Panc1 (cell line): ENCODE results near the gene PIAS3. TPM values are rescaled to one million over a fixed set of nuclear protein-coding genes. Genes with fewer than 3 reads are reported as not detected.

ENCODE experiments used
- ATAC-seq: fragments of 200-7000 bp; cut with Tn5 transposase; 2 replicates; pipeline ENCODE4 v1.9.1; 2020; ENCODE audit warnings: mild to moderate bottlenecking, moderate library complexity
- BruUV-seq: library from RNA; stranded (reverse); fragments of 400-500 nt; replicated peaks from 2 replicates; lab custom pipeline; 2021; lab: Mats Ljungman, UMichigan
- CTCF ChIA-PET: fragments of 300-600 bp; sonication (Branson Sonifier 250); formaldehyde crosslinking; loops from one replicate; lab custom pipeline; 2022; ENCODE audit warnings: antibody characterized with exemption; lab: Charles Lee
- POLR2A ChIA-PET: fragments of 300-600 bp; sonication (Branson Sonifier 250); formaldehyde crosslinking; loops from one replicate; lab custom pipeline; 2022; ENCODE audit warnings: antibody characterized with exemption; lab: Charles Lee
- DNase-seq: peaks from one replicate; pipeline ENCODE4 v3.0.0-alpha.2; 2010; ENCODE audit warnings: low read depth, low spot score
- H3K27ac ChIP-seq: 2 replicates; pipeline ENCODE4 v1.5.1; 2011; ENCODE audit warnings: mild to moderate bottlenecking, low read length, inconsistent platforms
- H3K27me3 ChIP-seq: fragments of 200-500 bp; sonication (Bioruptor generic); 2 replicates; pipeline ENCODE4 v1.6.0; 2014; ENCODE audit warnings: low read length, inconsistent platforms; ENCODE audit not compliant: control insufficient read depth, insufficient read depth
- H3K36me3 ChIP-seq: fragments of 200-500 bp; sonication (Bioruptor generic); 2 replicates; pipeline ENCODE4 v1.5.1; 2014; ENCODE audit warnings: inconsistent platforms, mild to moderate bottlenecking, low read length, moderate library complexity; ENCODE audit not compliant: control insufficient read depth, insufficient read depth
- H3K4me1 ChIP-seq: 2 replicates; pipeline ENCODE4 v1.5.1; 2011; ENCODE audit warnings: inconsistent platforms, mild to moderate bottlenecking, low read length, moderate library complexity; ENCODE audit not compliant: control insufficient read depth, insufficient read depth
- H3K4me3 ChIP-seq, 2 experiments: 2 replicates each; pipeline ENCODE4 v1.5.1; 2011 to 2012; ENCODE audit warnings: low read depth in 2 of 2, low read length in 2 of 2, mild to moderate bottlenecking in 2 of 2, inconsistent platforms in 1 of 2, moderate library complexity in 1 of 2
- H3K9me3 ChIP-seq: fragments of 200-500 bp; sonication (Bioruptor generic); 2 replicates; pipeline ENCODE4 v1.5.1; 2014; ENCODE audit warnings: low read depth, mild to moderate bottlenecking, inconsistent platforms, low read length, moderate library complexity; ENCODE audit not compliant: control insufficient read depth, insufficient read depth
- POLR2AphosphoS5 ChIP-seq: IDR thresholded peaks from 2 replicates; pipeline ENCODE4 v1.6.1; 2012; ENCODE audit warnings: mild to moderate bottlenecking, low read depth, low read length, moderate library complexity
- SIN3A ChIP-seq: IDR thresholded peaks from 2 replicates; pipeline ENCODE4 v1.6.1; 2012; ENCODE audit warnings: low read depth, mild to moderate bottlenecking, low read length, moderate library complexity, borderline replicate concordance; ENCODE audit not compliant: insufficient read depth
- TCF7L2 ChIP-seq: IDR thresholded peaks from 2 replicates; pipeline ENCODE4 v1.6.1; 2011; ENCODE audit warnings: mild to moderate bottlenecking, low read depth, low read length, inconsistent platforms
- in situ Hi-C: cut with HindIII; loops from 2 replicates; pipeline ENCODE4 v1.10.0; 2016; ENCODE audit warnings: low sequenced_read_pairs, low pct_unique_long_range_greater_than_20kb
- intact Hi-C: fragments of 100-400 bp; cut with micrococcal nuclease; formaldehyde crosslinking; loops from one replicate; pipeline ENCODE4 v1.10.0; 2022; ENCODE audit not compliant: unreplicated experiment
- total RNA-seq: library from RNA; stranded (reverse); gene quantifications from one replicate; pipeline ENCODE4 v1.2.1, GENCODE V29; 2021; ENCODE audit not compliant: unreplicated experiment
- TF ChIP-seq, protein P1 (sequence below): fragments of 450-650 bp; IDR thresholded peaks from 2 replicates; pipeline ENCODE4 v1.5.1; 2017; ENCODE audit warnings: mild to moderate bottlenecking
- TF ChIP-seq, protein P2 (sequence below), 2 experiments: IDR thresholded peaks; 2 replicates each; pipeline ENCODE4 v1.6.1; 2011 to 2012; ENCODE audit warnings: low read depth in 2 of 2, control low read depth in 1 of 2, low read length in 1 of 2, mild to moderate bottlenecking in 1 of 2, moderate library complexity in 1 of 2; ENCODE audit not compliant: insufficient read depth in 1 of 2

The PIAS3 gene
- total RNA-seq, 1 experiment from 2014 or later: 68.1 TPM

- Histone ChIP-seq H3K9me3 (no peaks in the 10 kb centered on the region), H3K27me3 (peaks cover 12% of the 10 kb centered on the region), H3K4me1 (0 out of 2 replicates have a peak, but pooled peaks cover 4% of the 10 kb centered on the region), H3K4me3 (no peak overlapping the region), H3K27ac (no peak overlapping the region), H3K36me3 (no peaks in the 10 kb centered on the region)
- in situ Hi-C loops (no loop called here), intact Hi-C loops (no loop called here)
- TF ChIP-seq POLR2AphosphoS5: no peak
- TF ChIP-seq, protein P1, sequence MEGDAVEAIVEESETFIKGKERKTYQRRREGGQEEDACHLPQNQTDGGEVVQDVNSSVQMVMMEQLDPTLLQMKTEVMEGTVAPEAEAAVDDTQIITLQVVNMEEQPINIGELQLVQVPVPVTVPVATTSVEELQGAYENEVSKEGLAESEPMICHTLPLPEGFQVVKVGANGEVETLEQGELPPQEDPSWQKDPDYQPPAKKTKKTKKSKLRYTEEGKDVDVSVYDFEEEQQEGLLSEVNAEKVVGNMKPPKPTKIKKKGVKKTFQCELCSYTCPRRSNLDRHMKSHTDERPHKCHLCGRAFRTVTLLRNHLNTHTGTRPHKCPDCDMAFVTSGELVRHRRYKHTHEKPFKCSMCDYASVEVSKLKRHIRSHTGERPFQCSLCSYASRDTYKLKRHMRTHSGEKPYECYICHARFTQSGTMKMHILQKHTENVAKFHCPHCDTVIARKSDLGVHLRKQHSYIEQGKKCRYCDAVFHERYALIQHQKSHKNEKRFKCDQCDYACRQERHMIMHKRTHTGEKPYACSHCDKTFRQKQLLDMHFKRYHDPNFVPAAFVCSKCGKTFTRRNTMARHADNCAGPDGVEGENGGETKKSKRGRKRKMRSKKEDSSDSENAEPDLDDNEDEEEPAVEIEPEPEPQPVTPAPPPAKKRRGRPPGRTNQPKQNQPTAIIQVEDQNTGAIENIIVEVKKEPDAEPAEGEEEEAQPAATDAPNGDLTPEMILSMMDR: no peak
- no peak for TF ChIP-seq SIN3A
- TF ChIP-seq TCF7L2: no peak
- TF ChIP-seq, protein P2, sequence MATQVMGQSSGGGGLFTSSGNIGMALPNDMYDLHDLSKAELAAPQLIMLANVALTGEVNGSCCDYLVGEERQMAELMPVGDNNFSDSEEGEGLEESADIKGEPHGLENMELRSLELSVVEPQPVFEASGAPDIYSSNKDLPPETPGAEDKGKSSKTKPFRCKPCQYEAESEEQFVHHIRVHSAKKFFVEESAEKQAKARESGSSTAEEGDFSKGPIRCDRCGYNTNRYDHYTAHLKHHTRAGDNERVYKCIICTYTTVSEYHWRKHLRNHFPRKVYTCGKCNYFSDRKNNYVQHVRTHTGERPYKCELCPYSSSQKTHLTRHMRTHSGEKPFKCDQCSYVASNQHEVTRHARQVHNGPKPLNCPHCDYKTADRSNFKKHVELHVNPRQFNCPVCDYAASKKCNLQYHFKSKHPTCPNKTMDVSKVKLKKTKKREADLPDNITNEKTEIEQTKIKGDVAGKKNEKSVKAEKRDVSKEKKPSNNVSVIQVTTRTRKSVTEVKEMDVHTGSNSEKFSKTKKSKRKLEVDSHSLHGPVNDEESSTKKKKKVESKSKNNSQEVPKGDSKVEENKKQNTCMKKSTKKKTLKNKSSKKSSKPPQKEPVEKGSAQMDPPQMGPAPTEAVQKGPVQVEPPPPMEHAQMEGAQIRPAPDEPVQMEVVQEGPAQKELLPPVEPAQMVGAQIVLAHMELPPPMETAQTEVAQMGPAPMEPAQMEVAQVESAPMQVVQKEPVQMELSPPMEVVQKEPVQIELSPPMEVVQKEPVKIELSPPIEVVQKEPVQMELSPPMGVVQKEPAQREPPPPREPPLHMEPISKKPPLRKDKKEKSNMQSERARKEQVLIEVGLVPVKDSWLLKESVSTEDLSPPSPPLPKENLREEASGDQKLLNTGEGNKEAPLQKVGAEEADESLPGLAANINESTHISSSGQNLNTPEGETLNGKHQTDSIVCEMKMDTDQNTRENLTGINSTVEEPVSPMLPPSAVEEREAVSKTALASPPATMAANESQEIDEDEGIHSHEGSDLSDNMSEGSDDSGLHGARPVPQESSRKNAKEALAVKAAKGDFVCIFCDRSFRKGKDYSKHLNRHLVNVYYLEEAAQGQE (IDR thresholded peaks at IDR 0.05; ENCODE audit: insufficient read depth in 1 of 2, low read depth in 2 of 2, low read length in 1 of 2): no peak
- ATAC-seq: no peak
- ChIA-PET POLR2A (no interaction called here), CTCF (interaction anchor here (0.7 kb wide), 1 partner anchor 26 kb away, joined by 5 read pairs; the partner anchor contains the start of gene PIAS3)
- DNase-seq: no peak
- no TSS peak for BruUV-seq
These were observed 25.8 kb upstream of the PIAS3 start for GRCh38 chr1:145884675-145885074.

DNA sequence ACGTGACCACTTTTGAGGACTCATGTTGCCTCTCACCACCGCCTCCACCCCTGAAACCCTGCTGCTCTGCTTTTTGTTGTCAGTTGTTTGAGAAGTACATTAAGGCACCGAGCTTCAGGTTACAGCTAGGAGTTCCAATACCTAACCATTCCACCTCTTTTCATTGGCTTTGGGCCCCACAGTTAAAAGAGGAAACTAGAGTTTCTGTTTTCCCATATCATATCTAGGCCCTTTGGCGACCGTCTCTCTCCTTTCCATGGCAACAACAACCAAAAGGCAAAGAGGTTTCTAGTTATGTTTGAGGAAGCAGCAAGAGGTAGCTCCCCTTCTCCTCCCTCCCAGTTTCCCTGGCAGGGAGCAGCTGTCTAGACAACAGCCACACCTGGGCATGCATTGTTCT lies 20.9 kb upstream of the PIAS3 start:
- in situ Hi-C loops (no loop called here), intact Hi-C loops (no loop called here)
- no peaks in the 10 kb centered on the region for H3K4me1 ChIP-seq
- H3K36me3 ChIP-seq: no peaks in the 10 kb centered on the region
- peaks cover 9% of the 10 kb centered on the region; the same call in 1 of the 2 replicates for H3K27me3 ChIP-seq
- no peak overlapping the region for H3K27ac ChIP-seq
- H3K9me3 ChIP-seq: no peaks in the 10 kb centered on the region
- H3K4me3 ChIP-seq: no peak overlapping the region
- DNase-seq (no peak), ATAC-seq (no peak)
- no TSS peak for BruUV-seq
- CTCF ChIA-PET: no interaction called here
- POLR2A ChIA-PET: interaction anchor here (0.6 kb wide), 1 partner anchor 21 kb away, joined by 3 read pairs; no protein-coding TSS in a partner anchor
- TF ChIP-seq POLR2AphosphoS5 (no peak), SIN3A (no peak), TCF7L2 (no peak)
- TF ChIP-seq, protein P2 (IDR thresholded peaks at IDR 0.05; ENCODE audit: insufficient read depth in 1 of 2, low read depth in 2 of 2, low read length in 1 of 2): no peak
- TF ChIP-seq, protein P1: no peak
